Measurements from ENCODE around the gene KCTD3.

Gene KCTD3

GRCh38 chr1:215651867-215652266 is 84.8 kb downstream of the KCTD3 start:
- no peak for DNase-seq

GRCh38 chr1:215652371-215652770 is 85.3 kb downstream of the KCTD3 start:
- no peak for DNase-seq

GRCh38 chr1:215657047-215657446 is 89.9 kb downstream of the KCTD3 start:
- DNase-seq, result no peak

- DNase-seq, result no peak
These were observed 93.2 kb downstream of the KCTD3 start for GRCh38 chr1:215660259-215660658.

- DNase-seq, result no peak
These were observed 93.9 kb downstream of the KCTD3 start for GRCh38 chr1:215661033-215661432.

- peak in 15 of 56 donors; percentile 3 to 47 (median 20) for DNase-seq
These were observed 98.1 kb downstream of the KCTD3 start for GRCh38 chr1:215665215-215665614.

GRCh38 chr1:215667761-215668160 is 100.7 kb downstream of the KCTD3 start:
- DNase-seq, result peak in 16 of 56 donors; percentile 0 to 38 (median 14)

- no peak for DNase-seq
These were observed 102.8 kb downstream of the KCTD3 start for GRCh38 chr1:215669806-215670491.
